GM21786 (cell line): Measurements from ENCODE around the gene TMEM106C.
A peak's percentile ranks its signal among the peaks of the same experiment; 100 is the strongest.

Experiments used
- ATAC-seq: cut with Tn5 transposase; IDR thresholded peaks from one replicate; pipeline ENCODE4 v1.9.1; 2021; ENCODE audit not compliant: unreplicated experiment

Gene TMEM106C

DNA sequence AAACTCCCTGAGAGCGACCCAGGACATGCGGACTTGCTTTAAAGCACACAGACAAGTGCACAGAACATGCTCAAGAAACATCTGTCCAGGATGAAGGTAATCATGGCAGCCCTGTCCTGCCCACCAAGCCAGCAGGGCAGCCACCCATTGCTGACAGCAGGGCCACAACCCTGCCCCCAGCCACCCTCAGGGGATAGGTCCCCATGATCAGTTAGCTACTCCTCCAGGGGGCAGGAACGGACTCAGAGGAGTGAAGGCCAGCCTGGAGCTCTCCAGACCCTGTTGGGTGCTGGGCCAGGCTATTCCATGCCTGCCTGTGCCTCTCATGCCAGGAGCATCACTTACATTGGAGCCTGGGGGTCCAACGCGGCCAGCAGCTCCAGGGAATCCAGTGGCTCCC is 15.8 kb downstream of the TMEM106C start:
- ATAC-seq: no peak

DNA sequence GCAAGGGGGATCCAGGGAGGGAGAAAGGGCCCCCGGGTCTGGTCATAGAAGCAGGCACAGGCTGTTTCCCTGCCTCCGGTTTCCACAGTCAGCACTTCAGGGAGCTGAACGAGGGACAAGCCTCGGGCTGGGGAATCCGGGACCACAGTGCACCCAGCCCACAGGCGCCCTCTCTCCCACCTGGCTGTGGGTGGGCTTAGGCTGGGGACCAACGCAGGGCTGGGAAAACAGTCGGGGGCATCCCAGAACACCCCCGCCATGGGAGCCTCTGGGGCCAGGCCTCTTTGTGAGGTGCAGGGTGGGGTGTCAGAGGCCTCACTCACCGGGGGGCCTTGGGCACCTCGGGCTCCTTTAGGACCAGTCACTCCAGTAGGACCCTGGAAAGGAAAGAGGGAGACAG is 16.3 kb downstream of the TMEM106C start:
- no peak for ATAC-seq

GRCh38 chr12:47980197-47980596 is 16.8 kb downstream of the TMEM106C start:
- no peak for ATAC-seq

- no peak for ATAC-seq
Observed at GRCh38 chr12:47980779-47981495, 17.5 kb downstream of the TMEM106C start.

GRCh38 chr12:47981496-47982260 is 18.3 kb downstream of the TMEM106C start:
- no peak for ATAC-seq

DNA sequence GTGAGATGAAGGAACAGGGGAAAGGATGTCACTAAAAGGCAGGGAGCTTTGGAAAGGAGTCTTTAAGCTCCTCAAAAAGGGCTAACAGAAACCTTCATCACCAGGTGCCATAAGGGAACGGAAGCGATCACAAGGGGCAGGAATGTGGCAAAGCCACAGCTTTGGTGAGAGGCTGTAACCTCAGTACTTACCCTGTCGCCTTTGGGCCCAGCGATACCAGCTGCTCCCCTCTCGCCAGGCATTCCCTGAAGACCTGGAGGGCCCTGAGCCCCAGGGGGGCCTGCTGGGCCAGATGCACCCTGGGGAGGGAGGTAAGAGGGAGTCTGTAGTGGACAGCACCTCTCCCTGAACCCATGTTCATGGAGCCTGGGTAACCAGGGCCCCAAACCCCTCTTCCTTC is 18.9 kb downstream of the TMEM106C start:
- ATAC-seq: no peak

DNA sequence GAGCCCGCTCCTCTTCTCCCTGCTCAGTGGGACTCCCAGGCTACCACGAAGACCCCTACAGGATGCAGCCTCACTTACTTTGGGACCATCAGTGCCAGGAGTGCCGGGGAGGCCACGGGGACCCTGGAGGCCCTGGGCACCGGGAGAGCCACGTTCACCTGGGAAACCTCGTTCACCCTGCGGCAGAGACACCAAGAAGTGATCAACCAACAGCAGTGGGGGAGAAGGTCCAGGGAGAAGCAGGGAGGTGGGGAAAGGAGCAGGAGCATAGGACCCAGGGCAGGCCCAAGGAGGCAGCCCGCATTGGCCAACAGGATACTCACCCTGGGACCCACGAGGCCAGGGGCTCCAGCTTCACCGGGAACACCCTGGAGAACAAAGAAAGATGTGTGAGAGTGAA is 19.4 kb downstream of the TMEM106C start:
- no peak for ATAC-seq

DNA sequence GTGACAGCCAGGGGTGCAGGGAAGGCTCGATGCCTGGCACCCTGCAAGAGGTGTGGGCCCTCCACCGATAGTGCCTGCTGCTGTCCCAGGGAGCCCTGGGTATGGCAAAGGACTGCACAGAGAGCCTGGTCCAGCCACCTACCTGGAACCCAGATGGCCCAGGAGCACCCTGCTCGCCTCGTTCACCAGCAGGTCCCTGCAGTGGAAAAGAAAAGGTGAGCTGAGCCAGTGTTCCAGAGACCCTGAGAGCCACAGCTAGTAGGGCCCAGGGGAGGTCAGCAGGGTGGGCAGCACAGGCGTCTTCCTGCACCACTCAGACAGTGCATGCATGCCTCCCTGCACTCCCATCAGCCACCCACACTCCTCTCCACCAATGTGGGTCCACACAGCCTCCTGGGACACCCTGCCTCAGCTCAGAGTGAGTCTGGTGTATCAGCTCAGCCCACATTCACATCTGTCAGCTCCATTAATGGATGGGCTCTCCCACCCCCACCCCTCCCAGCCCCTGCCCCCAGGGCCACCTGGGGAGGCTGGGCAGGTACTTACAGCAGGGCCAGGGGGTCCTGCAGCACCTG is 20.2 kb downstream of the TMEM106C start:
- no peak for ATAC-seq

GRCh38 chr12:47984331-47984801 is 21.0 kb downstream of the TMEM106C start:
- no peak for ATAC-seq

- no peak for ATAC-seq
Observed at GRCh38 chr12:47985596-47986290, 22.3 kb downstream of the TMEM106C start.

DNA sequence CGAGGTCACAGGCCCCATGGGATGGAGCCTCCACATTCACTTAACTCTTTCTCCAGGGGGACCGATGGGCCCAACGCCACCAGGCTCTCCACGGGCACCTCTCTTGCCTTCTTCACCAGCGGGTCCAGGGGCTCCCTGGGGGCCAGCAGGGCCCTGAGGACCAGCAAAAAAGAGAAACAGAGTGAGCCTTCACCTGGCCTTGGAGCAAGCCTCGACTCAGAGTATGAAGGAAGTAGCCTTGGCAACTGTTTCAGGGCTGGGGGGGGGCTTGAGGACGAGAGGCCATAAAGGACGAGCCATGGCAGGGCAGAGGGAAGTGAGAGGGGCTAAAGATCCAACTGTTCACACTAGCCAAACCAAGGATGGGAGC is 22.9 kb downstream of the TMEM106C start:
- ATAC-seq: no peak

GRCh38 chr12:47986832-47987231 is 23.4 kb downstream of the TMEM106C start:
- ATAC-seq: no peak

DNA sequence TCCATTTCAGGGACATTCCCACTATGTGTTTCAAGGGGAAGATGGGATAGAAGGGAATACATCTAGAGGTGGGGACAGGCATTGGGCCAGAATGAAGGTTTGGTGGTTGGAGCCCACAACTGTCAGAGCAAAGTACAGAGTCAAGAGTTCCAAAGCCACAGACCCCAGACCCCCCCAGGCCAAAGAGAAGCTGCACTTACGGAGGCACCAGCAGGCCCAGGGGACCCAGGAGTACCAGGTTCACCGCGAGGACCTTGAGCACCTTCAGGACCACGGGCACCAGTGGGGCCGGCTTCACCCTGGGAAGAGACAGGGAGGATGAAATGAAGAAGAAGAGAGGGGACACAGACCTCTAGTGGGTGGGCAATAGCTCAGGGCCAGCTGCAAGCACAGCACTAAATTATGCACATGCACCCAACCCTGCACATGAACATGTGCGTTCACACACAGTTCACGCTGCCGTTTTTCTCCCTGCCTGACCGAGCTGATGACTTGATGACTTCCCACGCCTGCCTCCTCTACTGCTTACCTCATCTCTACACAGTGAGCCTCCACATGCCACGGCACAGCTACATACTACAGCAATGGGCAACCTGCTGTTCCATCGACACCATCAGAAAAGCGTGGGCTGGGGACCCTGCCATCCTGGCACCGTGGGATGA is 24.1 kb downstream of the TMEM106C start:
- ATAC-seq: no peak

DNA sequence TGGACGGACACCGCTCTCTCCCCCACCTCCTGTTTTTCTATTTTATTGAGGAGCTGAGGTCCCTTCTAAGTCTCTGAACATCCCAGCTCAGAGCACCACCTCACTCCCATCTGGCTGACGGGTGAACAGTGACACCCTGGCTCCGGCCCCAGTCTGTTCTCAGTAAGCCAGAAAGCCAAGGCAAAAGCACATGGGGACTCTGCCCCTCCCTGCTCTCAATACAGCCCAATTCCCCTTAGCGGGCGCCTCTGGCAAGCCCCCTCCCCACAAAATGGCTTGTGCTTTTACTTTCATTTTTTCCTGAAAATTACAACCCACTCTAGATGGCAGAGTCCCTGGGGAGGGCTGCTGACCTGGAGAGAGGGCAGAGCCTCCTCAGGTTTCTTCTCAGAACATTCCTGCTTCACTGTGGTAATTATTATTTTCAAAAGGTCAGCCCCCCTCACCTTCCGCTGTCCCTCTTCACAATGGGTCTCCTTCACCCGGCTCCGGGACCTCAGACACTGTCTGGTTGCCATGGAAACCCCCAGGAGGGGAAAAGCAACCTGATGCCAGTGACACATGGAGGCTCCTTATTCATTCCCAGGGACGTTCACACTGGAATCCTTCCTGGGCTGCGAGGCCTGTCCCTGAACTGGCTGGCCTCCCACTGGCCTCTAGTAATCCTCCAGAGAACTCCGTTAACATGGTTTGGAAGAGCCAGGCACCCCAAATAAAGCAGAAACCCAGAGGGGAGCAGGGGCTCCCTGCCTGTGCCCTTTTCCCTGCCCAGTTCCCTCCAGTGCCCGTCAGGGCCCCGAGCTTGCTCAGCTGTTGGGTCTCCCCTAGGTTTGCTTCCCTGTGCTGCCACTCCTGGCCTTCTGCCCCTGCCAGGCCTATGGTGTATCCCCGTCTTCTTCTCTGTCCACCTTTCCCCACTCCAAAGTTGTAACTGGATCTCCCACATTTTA is 25.0 kb downstream of the TMEM106C start:
- no peak for ATAC-seq

GRCh38 chr12:47989023-47989417 is 25.6 kb downstream of the TMEM106C start:
- no peak for ATAC-seq

GRCh38 chr12:47989666-47990065 is 26.3 kb downstream of the TMEM106C start:
- ATAC-seq: no peak

- peak; percentile 95 for ATAC-seq
Observed at GRCh38 chr12:47990351-47991105, 27.1 kb downstream of the TMEM106C start.

DNA sequence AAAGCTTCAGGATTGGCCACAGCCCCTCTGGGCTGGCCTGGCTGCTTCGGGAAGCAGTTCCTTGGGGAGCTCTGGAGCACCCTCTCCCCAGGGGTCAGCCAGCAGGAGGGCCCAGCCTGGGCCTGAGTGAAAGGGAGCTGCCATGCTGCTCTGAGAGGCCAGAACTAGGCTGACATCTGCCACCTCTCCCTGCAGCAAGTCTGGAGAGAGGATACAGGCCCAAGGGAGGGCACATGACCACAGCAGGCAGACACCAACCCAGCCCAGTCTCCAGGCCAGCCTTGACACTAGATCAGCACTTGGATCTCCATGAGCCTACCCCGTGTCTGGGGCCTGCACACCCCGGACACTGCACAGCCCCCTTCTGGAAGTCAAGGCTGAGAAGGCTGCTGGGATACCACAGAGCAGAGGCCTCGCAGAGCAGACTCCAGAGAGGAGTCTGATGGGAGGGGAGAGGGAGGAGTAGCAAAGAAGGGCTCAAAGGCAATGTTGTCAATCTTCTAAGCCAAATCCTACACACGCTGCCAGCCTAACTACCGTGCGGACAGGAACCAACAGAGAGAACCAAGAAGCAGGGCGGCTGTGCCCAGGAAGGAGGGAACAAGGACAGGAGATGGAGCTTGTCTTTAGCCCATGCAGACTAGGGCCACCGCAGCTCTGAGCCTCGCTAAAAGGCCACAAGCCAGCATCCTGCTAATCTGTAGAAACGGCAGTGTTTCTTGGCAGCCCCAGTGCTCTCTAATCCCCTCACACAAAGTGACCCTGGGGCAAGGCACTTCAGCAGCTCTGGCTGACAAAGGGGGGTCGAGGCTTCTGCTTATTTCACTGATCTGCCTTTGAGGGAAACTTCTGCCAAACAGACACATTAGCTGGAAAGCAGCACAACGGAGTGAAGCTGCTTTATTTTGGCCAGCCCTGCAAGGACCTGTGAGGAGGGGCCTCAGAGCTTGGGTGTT is 28.0 kb downstream of the TMEM106C start:
- no peak for ATAC-seq
